Large intestine (tissue), 3 donors: ENCODE data around the gene TJP1. TPM values are rescaled to one million over a fixed set of nuclear protein-coding genes. Genes with fewer than 3 reads are reported as not detected.
"Not testable (repeated sequence)": the region's sequence is repeated elsewhere in the genome, so short reads cannot be mapped to it uniquely, and the experiment has no call there.

ENCODE experiments used
- DNase-seq, 2 donors: peaks; one replicate each; pipeline versions ENCODE4 v3.0.0 to v3.0.0-alpha.2; 2013
- H3K27ac ChIP-seq: one replicate; pipeline ENCODE4 v1.5.1; 2013; ENCODE audit warnings: low read length
- H3K27me3 ChIP-seq: 2 replicates; pipeline ENCODE4 v1.6.1; 2013; ENCODE audit warnings: low read length; ENCODE audit not compliant: control insufficient read depth, insufficient read depth
- H3K36me3 ChIP-seq: 2 replicates; pipeline ENCODE4 v1.6.1; 2013; ENCODE audit warnings: low read length; ENCODE audit not compliant: control insufficient read depth, insufficient read depth
- H3K4me1 ChIP-seq: one replicate; pipeline ENCODE4 v1.6.1; 2013; ENCODE audit warnings: low read length; ENCODE audit not compliant: control insufficient read depth, insufficient read depth
- H3K4me3 ChIP-seq: one replicate; pipeline ENCODE4 v1.5.1; 2013; ENCODE audit warnings: low read length
- H3K9me3 ChIP-seq: one replicate; pipeline ENCODE4 v1.6.1; 2013; ENCODE audit warnings: mild to moderate bottlenecking, low read depth, low read length, moderate library complexity; ENCODE audit not compliant: control insufficient read depth
- WGBS: methylation state at CpG from one replicate; pipeline ENCODE4 v1.1.5; 2013; ENCODE audit warnings: low lambda C conversion rate; ENCODE audit not compliant: insufficient coverage; 5-methylcytosine and 5-hydroxymethylcytosine counted together
- polyA plus RNA-seq: library from polyadenylated mRNA; unstranded; fragments of 120-200 nt; gene quantifications from one replicate; pipeline ENCODE4 v1.2.1, GENCODE V29; 2013

TJP1 gene
- polyA plus RNA-seq, 1 donor = 62.9 TPM

- H3K9me3 ChIP-seq = no peaks in the 10 kb centered on the region
- peaks cover 5% of the 10 kb centered on the region for H3K36me3 ChIP-seq
- peaks cover 30% of the 10 kb centered on the region for H3K4me1 ChIP-seq
- peak overlapping the region; percentile 43 for H3K27ac ChIP-seq
- no CpG with 5 or more reads among the region's 8 CpGs for WGBS
- H3K4me3 ChIP-seq = no peak overlapping the region
- DNase-seq = no peak
- H3K27me3 ChIP-seq = no peaks in the 10 kb centered on the region
Measured at GRCh38 chr15:29676961-29677402, 145.3 kb downstream of the TJP1 start.

GRCh38 chr15:29676374-29676960 is 145.8 kb downstream of the TJP1 start:
- peak overlapping the region; percentile 86 for H3K27ac ChIP-seq
- peak overlapping the region; percentile 58 for H3K4me3 ChIP-seq
- H3K9me3 ChIP-seq, DNase-seq, H3K27me3 ChIP-seq, H3K36me3 ChIP-seq: not testable (repeated sequence)
- peaks cover 35% of the 10 kb centered on the region for H3K4me1 ChIP-seq
- no CpG with 5 or more reads among the region's 13 CpGs for WGBS

GRCh38 chr15:29675791-29676301 is 146.4 kb downstream of the TJP1 start:
- no peaks in the 10 kb centered on the region for H3K9me3 ChIP-seq
- H3K27ac ChIP-seq = peak overlapping the region; percentile 86
- H3K4me3 ChIP-seq = peak overlapping the region; percentile 58
- DNase-seq = peak in 1 of 2 donors; percentile 49
- no peaks in the 10 kb centered on the region for H3K27me3 ChIP-seq
- no CpG with 5 or more reads among the region's 29 CpGs for WGBS
- H3K36me3 ChIP-seq = peaks cover 5% of the 10 kb centered on the region
- peaks cover 41% of the 10 kb centered on the region for H3K4me1 ChIP-seq

- no CpG with 5 or more reads among the region's 74 CpGs for WGBS
- H3K27me3 ChIP-seq = no peaks in the 10 kb centered on the region
- no peaks in the 10 kb centered on the region for H3K9me3 ChIP-seq
- H3K4me3 ChIP-seq = peak overlapping the region; percentile 58
- peak overlapping the region; percentile 86 for H3K27ac ChIP-seq
- H3K4me1 ChIP-seq = peaks cover 50% of the 10 kb centered on the region
- DNase-seq = peak; percentile 93 to 97
- peaks cover 2% of the 10 kb centered on the region for H3K36me3 ChIP-seq
Measured at GRCh38 chr15:29674661-29675533, 147.4 kb downstream of the TJP1 start.

- Histone ChIP-seq H3K27me3 (no peaks in the 10 kb centered on the region), H3K27ac (peak overlapping the region; percentile 91), H3K36me3 (no peaks in the 10 kb centered on the region), H3K4me1 (peaks cover 43% of the 10 kb centered on the region), H3K4me3 (no peak overlapping the region), H3K9me3 (no peaks in the 10 kb centered on the region)
- DNase-seq = no peak
- no CpG with 5 or more reads among the region's 11 CpGs for WGBS
Measured at GRCh38 chr15:29672923-29673809, 149.1 kb downstream of the TJP1 start.

- no peaks in the 10 kb centered on the region for H3K27me3 ChIP-seq
- H3K36me3 ChIP-seq = no peaks in the 10 kb centered on the region
- H3K4me3 ChIP-seq = no peak overlapping the region
- H3K27ac ChIP-seq = peak overlapping the region; percentile 91
- peaks cover 36% of the 10 kb centered on the region for H3K4me1 ChIP-seq
- no peak for DNase-seq
- H3K9me3 ChIP-seq = no peaks in the 10 kb centered on the region
- WGBS = no CpG with 5 or more reads among the region's 5 CpGs
Measured at GRCh38 chr15:29672446-29672845, 149.8 kb downstream of the TJP1 start.

GRCh38 chr15:29672046-29672445 is 150.2 kb downstream of the TJP1 start:
- H3K27me3 ChIP-seq, H3K36me3 ChIP-seq, H3K9me3 ChIP-seq, H3K4me3 ChIP-seq, DNase-seq: not testable (repeated sequence)
- peaks cover 35% of the 10 kb centered on the region for H3K4me1 ChIP-seq
- H3K27ac ChIP-seq = peak overlapping the region; percentile 91
- WGBS = no CpG with 5 or more reads among the region's 7 CpGs

- peak overlapping the region; percentile 91 for H3K27ac ChIP-seq
- no peaks in the 10 kb centered on the region for H3K27me3 ChIP-seq
- peaks cover 29% of the 10 kb centered on the region for H3K4me1 ChIP-seq
- H3K4me3 ChIP-seq = peak overlapping the region; percentile 20
- H3K9me3 ChIP-seq = no peaks in the 10 kb centered on the region
- DNase-seq = peak; percentile 78 to 92
- no CpG with 5 or more reads among the region's 13 CpGs for WGBS
- H3K36me3 ChIP-seq = no peaks in the 10 kb centered on the region
Measured at GRCh38 chr15:29670998-29671981, 151.0 kb downstream of the TJP1 start.

- DNase-seq = no peak
- Histone ChIP-seq H3K4me1 (peaks cover 29% of the 10 kb centered on the region), H3K9me3 (no peaks in the 10 kb centered on the region), H3K4me3 (no peak overlapping the region), H3K27me3 (no peaks in the 10 kb centered on the region), H3K36me3 (no peaks in the 10 kb centered on the region), H3K27ac (peak overlapping the region; percentile 91)
- no CpG with 5 or more reads among the region's 8 CpGs for WGBS
Measured at GRCh38 chr15:29670266-29670665, 152.0 kb downstream of the TJP1 start.
